Measurements from ENCODE around the gene RREB1.

GRCh38 chr6:7258231-7258763 lies 150.5 kb downstream of the RREB1 start:
- no peak for TF ChIP-seq CTCF (IDR thresholded peaks at IDR 0.05; ENCODE audit: insufficient read depth, low read depth, low read length)
- TF ChIP-seq EZH2 (IDR thresholded peaks at IDR 0.05; ENCODE audit: insufficient read depth, low read length) = no peak
